ENCODE results near the gene NLE1. TPM values are rescaled to one million over a fixed set of nuclear protein-coding genes. Genes with fewer than 3 reads are reported as not detected.

Gene NLE1
- total and polyA plus RNA-seq, 2 donors (not counting 1 experiment from before 2014, with no cell fraction given), result 16.5 to 17.5 TPM

DNA sequence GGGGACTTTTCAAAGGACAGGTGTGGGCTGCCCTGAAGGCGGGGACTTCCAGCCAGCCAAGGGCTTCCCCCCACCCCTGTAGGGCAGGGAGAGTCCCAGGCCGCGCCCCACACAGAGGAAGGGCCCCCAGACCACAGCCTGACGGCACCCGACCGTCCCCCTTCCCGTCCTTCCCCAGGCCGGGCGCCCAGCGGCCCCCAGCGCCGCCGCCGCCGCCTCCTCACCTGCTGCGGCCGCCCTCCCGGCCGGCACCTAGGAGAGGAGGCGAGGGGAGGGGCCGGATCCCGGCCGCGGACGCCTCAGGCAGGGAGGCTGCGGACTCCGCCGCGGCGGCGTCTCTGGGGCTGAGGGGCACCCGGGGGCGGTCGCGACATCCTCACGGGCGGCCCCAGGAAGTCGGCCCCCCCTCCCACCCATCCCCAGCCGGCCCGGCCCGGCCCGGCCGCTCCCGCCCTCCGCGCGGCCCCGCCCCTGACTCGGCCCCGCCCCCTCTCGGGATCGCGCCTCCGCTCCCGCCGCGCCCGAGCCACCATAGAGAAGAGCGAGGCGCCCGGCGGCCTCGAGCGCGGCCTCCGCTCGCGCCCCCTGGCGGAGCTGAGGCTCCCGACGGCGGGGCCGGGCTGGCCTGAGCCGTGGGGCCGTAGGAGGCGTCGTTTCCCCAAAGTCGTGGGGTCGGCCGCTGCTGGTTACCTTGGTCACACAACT is 53.1 kb downstream of the NLE1 start:
- DNase-seq (peak; percentile 92), ATAC-seq (ENCODE audit: low read depth) (peak; percentile 84)
- no peaks in the 10 kb centered on the region for H3K27me3 ChIP-seq (replicated peaks in 1 of 4; ENCODE audit: control extremely low read depth in 1 of 4, control insufficient read depth in 3 of 4, insufficient read depth in 4 of 4, low read length in 3 of 4)
- H3K4me3 ChIP-seq (ENCODE audit: control extremely low read depth in 1 of 5, extremely low read depth in 1 of 5, insufficient read depth in 1 of 5, low read depth in 2 of 5, low read length in 4 of 5), result peak overlapping the region; percentile 48 to 86 (median 76)
- no peaks in the 10 kb centered on the region for H3K9me3 ChIP-seq (ENCODE audit: control extremely low read depth in 1 of 3, control insufficient read depth in 2 of 3, insufficient read depth in 1 of 3, low read length in 2 of 3)
- peak overlapping the region; percentile 75 for H3K9ac ChIP-seq (ENCODE audit: low read length)
- Mint-ChIP-seq H3K27ac (peak overlapping the region; percentile 94), H3K4me1 (peaks cover 36% of the 10 kb centered on the region), H3K9me3 (ENCODE audit: insufficient read depth) (no peaks in the 10 kb centered on the region), H3K4me3 (peak overlapping the region; percentile 94), H3K27me3 (no peaks in the 10 kb centered on the region)
- H4K20me1 ChIP-seq (ENCODE audit: control insufficient read depth, insufficient read depth, low read length, poor library complexity, severe bottlenecking), result no peaks in the 10 kb centered on the region
- CTCF ChIA-PET, result interaction anchor here (0.8 to 5.2 kb wide), 32 partner anchors 14 to 547 kb away, joined by 3 to 70 read pairs (median 4); partner anchors contain the start of genes CCT6B, LIG3, NLE1 and RFFL
- peaks cover 17 to 21% of the 10 kb centered on the region in 2 donors for H3K4me1 ChIP-seq (ENCODE audit: control insufficient read depth in 2 of 2, insufficient read depth in 2 of 2, low read length in 2 of 2)
- peak overlapping the region; percentile 96 for H3K4me2 ChIP-seq (replicated peaks; ENCODE audit: low read depth, low read length, poor library complexity, severe bottlenecking)
- peak overlapping the region; percentile 91 to 92 for H3K27ac ChIP-seq (ENCODE audit: low read length in 2 of 2)
- H3K36me3 ChIP-seq (replicated peaks in 1 of 2; ENCODE audit: control extremely low read depth in 1 of 2, control insufficient read depth in 1 of 2, extremely low read depth in 1 of 2, insufficient read depth in 2 of 2, low read length in 1 of 2), result no peaks in the 10 kb centered on the region
- WGBS (ENCODE audit: insufficient coverage), result under 1% methylated on average over 61 of the region's 80 CpGs
- H2AFZ ChIP-seq (ENCODE audit: insufficient read depth, low read depth, low read length, poor library complexity, severe bottlenecking), result peak overlapping the region; percentile 94
- intact Hi-C loops (cut with micrococcal nuclease), result loop anchor here (1.0 to 2.0 kb wide), 10 partner anchors 26 to 498 kb away; partner anchors contain the start of genes AP2B1, CCT6B, LIG3 and NLE1
- POLR2A ChIA-PET, result interaction anchor here (0.9 to 1.6 kb wide), 6 partner anchors 17 to 127 kb away, joined by 3 to 6 read pairs (median 3); partner anchors contain the start of genes CCT6B, LIG3, RAD51D and ZNF830
- TF ChIP-seq EZH2 (IDR thresholded peaks at IDR 0.05; ENCODE audit: borderline replicate concordance, insufficient read depth, low read depth, low read length, poor library complexity, severe bottlenecking), result no peak
- TF ChIP-seq, protein P1, sequence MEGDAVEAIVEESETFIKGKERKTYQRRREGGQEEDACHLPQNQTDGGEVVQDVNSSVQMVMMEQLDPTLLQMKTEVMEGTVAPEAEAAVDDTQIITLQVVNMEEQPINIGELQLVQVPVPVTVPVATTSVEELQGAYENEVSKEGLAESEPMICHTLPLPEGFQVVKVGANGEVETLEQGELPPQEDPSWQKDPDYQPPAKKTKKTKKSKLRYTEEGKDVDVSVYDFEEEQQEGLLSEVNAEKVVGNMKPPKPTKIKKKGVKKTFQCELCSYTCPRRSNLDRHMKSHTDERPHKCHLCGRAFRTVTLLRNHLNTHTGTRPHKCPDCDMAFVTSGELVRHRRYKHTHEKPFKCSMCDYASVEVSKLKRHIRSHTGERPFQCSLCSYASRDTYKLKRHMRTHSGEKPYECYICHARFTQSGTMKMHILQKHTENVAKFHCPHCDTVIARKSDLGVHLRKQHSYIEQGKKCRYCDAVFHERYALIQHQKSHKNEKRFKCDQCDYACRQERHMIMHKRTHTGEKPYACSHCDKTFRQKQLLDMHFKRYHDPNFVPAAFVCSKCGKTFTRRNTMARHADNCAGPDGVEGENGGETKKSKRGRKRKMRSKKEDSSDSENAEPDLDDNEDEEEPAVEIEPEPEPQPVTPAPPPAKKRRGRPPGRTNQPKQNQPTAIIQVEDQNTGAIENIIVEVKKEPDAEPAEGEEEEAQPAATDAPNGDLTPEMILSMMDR (IDR thresholded peaks at IDR 0.05), result peak; percentile 73
- peaks cover 51% of the 10 kb centered on the region for H3K79me2 ChIP-seq (ENCODE audit: control insufficient read depth, insufficient read depth, low read length)

Data from B cell (primary cell).